Right lobe of liver (tissue), 4 donors: Measurements from ENCODE around the gene GOLPH3L.

ENCODE experiments used
- CTCF ChIP-seq, 4 donors: fragments of 200-600 bp in 3 of 4; fragments of 450-650 bp in 1 of 4; IDR thresholded peaks; one replicate each; pipeline versions ENCODE4 v1.5.1 to v1.8.0; 2016 to 2022; ENCODE audit warnings: antibody characterized with exemption in 4 of 4, mild to moderate bottlenecking in 2 of 4
- POLR2A ChIP-seq: fragments of 450-650 bp; IDR thresholded peaks from one replicate; pipeline ENCODE4 v1.6.1; 2017; ENCODE audit warnings: antibody characterized with exemption, mild to moderate bottlenecking
- donor health status: DM: no; HTN: no; CAD: no.
- donor health status: DM: no; HTN: no; CAD: no.
- donor health status: DM: no; HTN: yes; CAD: no.

DNA sequence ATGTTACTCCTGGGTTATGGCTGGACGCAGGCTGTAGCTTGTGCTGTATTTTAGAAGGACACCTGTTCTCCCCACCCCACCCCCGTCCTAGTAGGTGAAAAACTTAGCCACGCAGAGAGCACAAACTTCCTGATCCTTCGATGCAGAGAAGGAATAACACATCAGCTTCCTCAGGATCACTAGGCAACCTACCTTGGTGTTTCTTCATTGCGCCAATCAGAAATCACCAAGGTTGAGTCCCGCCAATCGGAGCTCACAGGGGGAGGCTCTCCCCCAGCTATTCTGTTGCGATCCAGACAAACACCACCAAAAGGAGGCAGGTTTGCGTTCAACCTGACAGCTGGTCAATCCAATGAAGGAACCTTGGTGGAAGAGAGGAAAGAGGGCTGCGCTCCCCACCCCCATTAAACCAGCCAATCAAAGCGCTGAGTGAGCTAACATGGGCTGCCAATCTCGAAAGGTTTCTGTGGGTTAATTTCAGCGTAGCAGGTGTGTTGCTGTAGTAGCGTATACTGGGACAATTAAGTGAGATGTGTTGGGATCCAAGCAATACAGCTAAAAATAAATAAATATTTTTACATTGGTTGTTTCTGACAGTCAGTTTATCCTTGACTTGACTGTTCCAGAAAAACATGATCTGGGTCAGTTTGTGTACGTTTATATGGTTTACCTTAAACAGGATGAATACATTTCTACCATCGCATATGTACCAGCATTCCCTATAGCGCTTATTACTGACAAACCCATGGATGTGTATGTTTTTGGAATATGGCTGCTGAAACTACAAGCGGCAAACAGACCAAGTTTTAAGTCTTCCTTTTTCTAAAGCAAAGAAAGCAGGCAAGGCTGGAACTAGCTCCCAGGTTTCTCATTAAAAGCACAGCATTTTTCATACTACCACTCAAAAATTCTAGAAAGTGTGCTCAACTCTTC lies at the start of gene GOLPH3L:
- TF ChIP-seq CTCF (IDR thresholded peaks at IDR 0.05) (peak in 3 of 4 donors; percentile 28 to 45 (median 32)), POLR2A (no peak)
